Liver (tissue), 9 donors: ENCODE data around the gene KIAA0825. TPM values are rescaled to one million over a fixed set of nuclear protein-coding genes. Genes with fewer than 3 reads are reported as not detected.

ENCODE experiments used
- DNase-seq: peaks from one replicate; pipeline ENCODE4 v3.0.0-alpha.2; 2017; ENCODE audit warnings: low spot score
- H3K27ac ChIP-seq, 2 donors: one replicate each; pipeline ENCODE4 v1.7.0; 2013; ENCODE audit warnings: inconsistent platforms in 2 of 2, low read length in 2 of 2, control low read depth in 1 of 2, low read depth in 1 of 2, mild to moderate bottlenecking in 1 of 2
- H3K27me3 ChIP-seq, 4 donors: one replicate each; pipeline versions ENCODE4 v1.6.1 to v1.7.0; 2013; ENCODE audit warnings: low read length in 3 of 4, inconsistent platforms in 1 of 4, mild to moderate bottlenecking in 1 of 4, moderate library complexity in 1 of 4; ENCODE audit not compliant: control insufficient read depth in 4 of 4, insufficient read depth in 4 of 4
- H3K36me3 ChIP-seq, 4 donors: one replicate each; pipeline versions ENCODE4 v1.6.1 to v1.7.0; 2013; ENCODE audit warnings: low read length in 3 of 4, mild to moderate bottlenecking in 3 of 4, low read depth in 1 of 4, moderate library complexity in 1 of 4; ENCODE audit not compliant: control insufficient read depth in 4 of 4, insufficient read depth in 3 of 4
- H3K4me1 ChIP-seq, 4 donors: one replicate each; pipeline versions ENCODE4 v1.6.1 to v1.7.0; 2013; ENCODE audit warnings: low read length in 3 of 4, mild to moderate bottlenecking in 3 of 4, moderate library complexity in 1 of 4; ENCODE audit not compliant: control insufficient read depth in 4 of 4, insufficient read depth in 4 of 4
- H3K4me3 ChIP-seq, 3 donors: one replicate each; pipeline versions ENCODE4 v1.6.1 to v1.7.0; 2013; ENCODE audit warnings: low read length in 3 of 3, control low read depth in 1 of 3, low read depth in 1 of 3, mild to moderate bottlenecking in 1 of 3
- H3K9ac ChIP-seq, 2 donors: one replicate each; pipeline ENCODE4 v1.7.0; 2013; ENCODE audit warnings: low read length in 2 of 2, mild to moderate bottlenecking in 2 of 2, moderate library complexity in 2 of 2, control low read depth in 1 of 2, low read depth in 1 of 2
- H3K9me3 ChIP-seq, 4 donors: one replicate each; pipeline versions ENCODE4 v1.6.1 to v1.7.0; 2013; ENCODE audit warnings: low read length in 3 of 4; ENCODE audit not compliant: control insufficient read depth in 4 of 4
- ATF3 ChIP-seq: IDR thresholded peaks from 2 replicates; pipeline ENCODE4 v1.6.1; 2016; ENCODE audit warnings: antibody characterized with exemption
- CTCF ChIP-seq: fragments of 150-350 bp; IDR thresholded peaks from 2 replicates; pipeline ENCODE4 v1.5.1; 2017; ENCODE audit warnings: improper control_type of control experiment, low read depth, low read length; ENCODE audit not compliant: missing input control
- EGR1 ChIP-seq, 2 donors: IDR thresholded peaks; 2 replicates each; pipeline ENCODE4 v1.6.1; 2016 to 2018; ENCODE audit warnings: antibody characterized with exemption in 2 of 2, low read depth in 2 of 2
- FOXA1 ChIP-seq: IDR thresholded peaks from 2 replicates; pipeline ENCODE4 v1.6.1; 2016; ENCODE audit warnings: antibody characterized with exemption
- FOXA2 ChIP-seq: IDR thresholded peaks from 2 replicates; pipeline ENCODE4 v1.6.1; 2016; ENCODE audit warnings: antibody characterized with exemption
- GABPA ChIP-seq, 2 donors: IDR thresholded peaks in 1 of 2; conservative IDR thresholded peaks in 1 of 2; 2 replicates each; pipeline ENCODE4 v1.6.1; 2016; ENCODE audit warnings: antibody characterized with exemption in 2 of 2, mild to moderate bottlenecking in 1 of 2, moderate library complexity in 1 of 2
- HNF4G ChIP-seq: IDR thresholded peaks from 2 replicates; pipeline ENCODE4 v1.6.1; 2016; ENCODE audit warnings: antibody characterized with exemption
- JUND ChIP-seq, 2 donors: IDR thresholded peaks; 2 replicates each; pipeline ENCODE4 v1.6.1; 2016; ENCODE audit warnings: antibody characterized with exemption in 2 of 2
- MAX ChIP-seq: IDR thresholded peaks from 2 replicates; pipeline ENCODE4 v1.6.1; 2016; ENCODE audit warnings: antibody characterized with exemption
- NR2F2 ChIP-seq: IDR thresholded peaks from 2 replicates; pipeline ENCODE4 v1.6.1; 2016; ENCODE audit warnings: antibody characterized with exemption
- RAD21 ChIP-seq, 2 donors: IDR thresholded peaks; 2 replicates each; pipeline ENCODE4 v1.6.1; 2016; ENCODE audit warnings: antibody characterized with exemption in 2 of 2, mild to moderate bottlenecking in 2 of 2
- REST ChIP-seq: IDR thresholded peaks from 2 replicates; pipeline ENCODE4 v1.6.1; 2016; ENCODE audit warnings: antibody characterized with exemption, mild to moderate bottlenecking
- RXRA ChIP-seq, 2 donors: IDR thresholded peaks; 2 replicates each; pipeline ENCODE4 v1.6.1; 2017 to 2018; ENCODE audit warnings: antibody characterized with exemption in 2 of 2, mild to moderate bottlenecking in 1 of 2
- TAF1 ChIP-seq: conservative IDR thresholded peaks from 2 replicates; pipeline ENCODE4 v1.6.1; 2016; ENCODE audit warnings: antibody characterized with exemption, mild to moderate bottlenecking
- YY1 ChIP-seq: IDR thresholded peaks from 2 replicates; pipeline ENCODE4 v1.6.1; 2016; ENCODE audit warnings: antibody characterized with exemption, mild to moderate bottlenecking
- ZBTB33 ChIP-seq: IDR thresholded peaks from 2 replicates; pipeline ENCODE4 v1.6.1; 2016; ENCODE audit warnings: antibody characterized with exemption
- WGBS: extraction: QIAGEN DNeasy Blood & Tissue Kit; methylation state at CpG from one replicate; pipeline ENCODE4 v1.1.7; 2013; 5-methylcytosine and 5-hydroxymethylcytosine counted together
- polyA plus RNA-seq, 2 donors: library from polyadenylated mRNA; stranded (reverse) in 1 of 2; unstranded in 1 of 2; fragments of 200-250 nt in 1 of 2; fragments of >200 nt in 1 of 2; fragmentation: Nextera tagmentation in 1 of 2; extraction: Ambion mirVana in 1 of 2; gene quantifications; one replicate each; pipeline versions ENCODE4 v1.2.1 to v1.2.3, GENCODE V29; 2013 to 2015
- total RNA-seq, 2 donors: library from RNA; depleted of rRNA; stranded (reverse); fragments of >200 nt; gene quantifications; one replicate each; pipeline ENCODE4 v1.2.3, GENCODE V29; 2014
- donor health status: healthy.
- donor health status: healthy.
- donor health status: healthy.
- donor health status: healthy.
- donor health status: healthy.

The KIAA0825 gene
- total and polyA plus RNA-seq, 4 donors: 0.25 to 3.2 (median 1.2) TPM

- H3K9me3 ChIP-seq: no peaks in the 10 kb centered on the region
- H3K27ac ChIP-seq: no peak overlapping the region
- no peak for DNase-seq
- H3K9ac ChIP-seq: no peak overlapping the region
- H3K27me3 ChIP-seq: no peaks in the 10 kb centered on the region
- H3K4me1 ChIP-seq: no peaks in the 10 kb centered on the region
- H3K36me3 ChIP-seq: no peaks in the 10 kb centered on the region
- whole genome bisulfite sequencing: 80% methylated on average over 5 of the region's 5 CpGs
- H3K4me3 ChIP-seq: no peak overlapping the region
- no peak for TF ChIP-seq HNF4G
- TF ChIP-seq RXRA (IDR thresholded peaks at IDR 0.05): no peak
- no peak for TF ChIP-seq CTCF
- no peak for TF ChIP-seq TAF1
- TF ChIP-seq FOXA1: no peak
- TF ChIP-seq FOXA2: no peak
- TF ChIP-seq JUND (IDR thresholded peaks at IDR 0.05): no peak
- no peak for TF ChIP-seq NR2F2
Measured at GRCh38 chr5:94250985-94251384, 367.4 kb downstream of the KIAA0825 start.

GRCh38 chr5:94249430-94249829 is 369.0 kb downstream of the KIAA0825 start:
- no peak overlapping the region for H3K27ac ChIP-seq
- H3K9ac ChIP-seq: no peak overlapping the region
- no peak overlapping the region for H3K4me3 ChIP-seq
- WGBS: 81% methylated on average over 2 of the region's 2 CpGs
- H3K4me1 ChIP-seq: no peaks in the 10 kb centered on the region
- no peak for TF ChIP-seq NR2F2
- no peak for TF ChIP-seq RAD21 (IDR thresholded peaks at IDR 0.05)
- no peak for TF ChIP-seq JUND (IDR thresholded peaks at IDR 0.05)
- TF ChIP-seq ZBTB33: no peak
- TF ChIP-seq ATF3: no peak
- TF ChIP-seq FOXA1: no peak
- TF ChIP-seq RXRA (IDR thresholded peaks at IDR 0.05): no peak
- no peak for TF ChIP-seq MAX
- TF ChIP-seq FOXA2: no peak
- no peak for DNase-seq
- no peaks in the 10 kb centered on the region for H3K36me3 ChIP-seq
- H3K27me3 ChIP-seq: no peaks in the 10 kb centered on the region
- no peaks in the 10 kb centered on the region for H3K9me3 ChIP-seq

- Histone ChIP-seq H3K4me3 (no peak overlapping the region), H3K9ac (no peak overlapping the region), H3K9me3 (no peaks in the 10 kb centered on the region), H3K27ac (no peak overlapping the region), H3K36me3 (no peaks in the 10 kb centered on the region), H3K4me1 (peaks cover 0 to 2% (median 0%) of the 10 kb centered on the region in 4 donors), H3K27me3 (no peaks in the 10 kb centered on the region)
- DNase-seq: no peak
- WGBS: 87% methylated on average over 2 of the region's 2 CpGs
- TF ChIP-seq CTCF: no peak
- TF ChIP-seq RXRA (IDR thresholded peaks at IDR 0.05): no peak
- no peak for TF ChIP-seq GABPA (IDR thresholded peaks at IDR 0.05 in 1 of 2, conservative IDR thresholded peaks at IDR 0.05 in 1 of 2)
- TF ChIP-seq FOXA1: no peak
- no peak for TF ChIP-seq EGR1 (IDR thresholded peaks at IDR 0.05; ENCODE audit: low read depth in 2 of 2)
- no peak for TF ChIP-seq TAF1
- TF ChIP-seq REST: no peak
- no peak for TF ChIP-seq MAX
- no peak for TF ChIP-seq YY1
- no peak for TF ChIP-seq FOXA2
Measured at GRCh38 chr5:94248175-94248875, 370.1 kb downstream of the KIAA0825 start.
